Measurements from ENCODE around the gene CCL2.
"Not testable (repeated sequence)": the region's sequence is repeated elsewhere in the genome, so short reads cannot be mapped to it uniquely, and the experiment has no call there.

Gene CCL2
- 0 to 0.31 reads per million in 2 donors for total RNA-seq

GRCh38 chr17:34254651-34255380 lies at the start of gene CCL2:
CCL2 (plus strand) TSS chr17:34255285; CDS start chr17:34255350, 65 bp downstream.
- no peak for DNase-seq

- no peak for DNase-seq
Observed at GRCh38 chr17:34205401-34205800, 49.7 kb upstream of the CCL2 start.

GRCh38 chr17:34206569-34206968 lies 48.5 kb upstream of the CCL2 start:
- no peak for DNase-seq

DNA sequence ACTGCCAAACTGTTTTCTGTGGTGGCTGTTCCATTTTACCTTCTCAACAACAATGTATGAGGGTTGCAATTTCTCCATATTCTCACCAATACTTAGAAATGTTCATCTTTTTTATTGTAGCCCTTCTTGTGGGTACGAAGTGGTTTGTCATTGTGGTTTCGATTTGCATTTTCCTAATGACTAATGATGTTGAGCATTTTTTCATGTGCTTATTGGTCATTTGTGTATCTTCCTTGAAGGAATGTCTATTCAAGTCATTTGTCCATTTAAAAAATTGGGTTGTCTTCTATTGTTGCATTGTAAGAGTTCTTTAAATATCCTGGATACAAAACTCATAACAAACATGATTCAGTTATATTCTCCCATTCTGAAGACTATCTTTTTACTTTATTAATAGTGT lies 47.5 kb upstream of the CCL2 start:
- no peak for DNase-seq

DNA sequence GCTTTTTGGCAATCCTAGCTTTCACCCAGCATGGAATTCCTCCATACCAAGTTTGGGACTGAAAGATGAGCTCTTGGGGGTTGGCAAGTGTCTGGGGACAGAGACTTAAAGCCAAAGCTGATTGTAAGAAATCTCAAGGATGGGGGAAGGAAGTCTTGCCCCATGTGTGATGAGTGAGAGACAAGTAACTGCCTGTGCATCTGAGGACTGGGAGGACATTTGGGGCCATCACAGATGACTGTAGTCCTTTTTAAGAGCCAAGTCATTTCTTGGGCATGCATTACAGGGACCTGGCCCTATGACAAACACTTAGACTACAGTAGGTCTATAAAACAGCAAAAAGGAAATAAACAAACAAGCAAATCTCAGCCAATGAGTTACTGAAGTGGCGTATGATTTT lies 36.3 kb upstream of the CCL2 start:
- no peak for DNase-seq

GRCh38 chr17:34219405-34219804 lies 35.7 kb upstream of the CCL2 start:
- DNase-seq, result no peak

DNA sequence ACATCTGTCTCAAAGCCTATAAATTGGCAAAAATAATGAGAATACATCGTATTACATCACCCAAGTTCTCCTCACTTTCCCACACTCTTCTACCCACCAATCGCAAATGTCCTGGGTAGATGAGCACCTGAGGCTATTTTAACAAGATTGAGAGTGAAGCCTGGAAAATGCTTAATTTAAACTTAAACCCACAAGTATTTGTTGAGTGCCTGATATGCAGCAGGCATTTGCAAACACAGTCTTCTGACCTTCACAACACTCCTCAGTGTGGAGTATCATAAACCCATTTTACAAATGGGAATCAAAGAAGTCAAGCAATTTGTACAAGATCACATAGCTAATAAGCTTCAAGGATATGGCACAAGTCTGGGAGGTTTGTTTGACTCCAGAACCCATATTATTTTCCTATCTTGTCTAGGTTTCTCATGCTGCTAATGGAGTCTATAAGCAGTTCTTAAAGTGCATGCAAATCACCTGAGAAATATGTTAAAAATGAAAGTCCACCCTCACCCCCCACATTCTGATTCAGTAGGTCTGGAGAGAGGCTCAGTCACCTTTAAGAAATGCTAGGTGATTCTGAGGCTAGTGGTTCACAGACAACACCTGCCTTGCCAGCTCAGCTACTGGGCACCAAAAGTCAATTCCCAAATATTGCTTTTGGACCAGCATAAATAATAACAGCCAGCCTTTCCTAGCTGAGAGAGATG lies 34.9 kb upstream of the CCL2 start:
- DNase-seq, result no peak

- no peak for DNase-seq
Observed at GRCh38 chr17:34220752-34221395, 34.2 kb upstream of the CCL2 start.

DNA sequence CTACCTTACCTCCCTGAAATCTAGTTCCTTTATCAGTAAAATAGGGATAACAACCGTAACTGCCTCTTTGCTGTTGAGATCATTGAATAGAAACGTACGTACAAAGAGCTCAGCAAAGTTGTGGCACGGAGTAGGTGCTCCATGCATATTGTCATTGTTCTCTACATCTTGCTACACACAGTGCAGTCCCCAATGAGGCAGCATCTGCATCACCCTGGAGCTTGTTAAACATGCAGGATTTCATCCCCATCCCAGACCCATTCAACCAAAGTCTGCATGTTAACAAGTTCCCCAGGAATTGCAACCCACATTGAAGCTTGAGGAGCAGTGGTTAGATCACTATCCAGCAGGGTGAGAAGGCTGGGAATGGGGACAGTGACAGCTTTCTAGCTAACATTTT lies 33.7 kb upstream of the CCL2 start:
- DNase-seq, result no peak

DNA sequence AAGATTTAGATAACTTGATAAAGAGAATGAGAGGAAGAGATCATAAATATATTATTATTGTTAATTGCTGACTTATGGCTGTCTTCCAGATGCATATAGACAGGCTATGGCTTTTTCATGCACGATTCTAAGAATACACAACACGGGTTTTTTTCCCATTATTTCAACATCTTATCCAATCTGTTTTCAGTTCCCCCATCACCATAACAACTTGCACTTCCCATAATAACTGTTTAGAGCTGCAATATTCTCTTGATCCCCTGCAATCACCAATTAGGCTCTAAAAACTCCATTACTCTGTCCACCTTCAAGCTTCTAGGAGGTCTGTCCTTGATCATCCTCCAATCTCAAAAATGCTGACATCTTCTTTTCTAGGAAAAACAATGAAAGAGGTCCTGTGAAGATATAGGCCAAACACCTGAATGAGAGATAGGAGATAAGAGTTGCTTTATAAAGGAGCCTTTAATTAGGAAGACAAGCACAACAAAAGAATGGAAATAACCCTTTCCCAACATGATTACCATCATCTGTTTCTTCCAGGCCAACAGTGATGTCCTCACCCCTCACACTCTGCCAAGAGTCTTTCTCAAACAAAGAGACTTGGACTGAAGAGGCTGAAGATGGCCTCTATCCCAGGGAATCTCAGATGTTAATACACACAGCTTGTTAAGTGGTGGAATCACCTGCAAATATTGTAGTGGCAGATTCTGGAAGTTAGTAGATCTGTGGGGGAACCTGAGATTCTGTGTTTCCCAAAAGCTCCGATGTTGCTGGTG lies 32.2 kb upstream of the CCL2 start:
- DNase-seq, result no peak

DNA sequence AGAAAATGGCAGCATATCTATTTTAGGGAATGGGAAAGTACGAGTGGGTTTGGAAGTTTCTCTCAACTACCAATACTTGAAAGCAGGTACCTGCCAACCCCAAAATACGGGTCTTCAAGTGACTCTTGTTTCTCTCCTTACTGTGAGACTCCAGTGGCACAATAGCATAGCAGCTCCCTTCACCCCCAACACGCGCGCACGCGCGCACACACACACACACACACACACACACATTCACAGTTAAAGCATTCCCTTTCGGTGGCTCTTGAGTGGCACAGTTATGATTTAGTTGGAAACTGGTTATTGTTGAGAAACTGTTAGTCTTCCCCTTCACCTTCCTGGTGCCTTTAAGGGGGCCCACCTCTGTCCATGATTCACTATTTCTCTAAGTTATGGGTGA lies 30.0 kb upstream of the CCL2 start:
- no peak for DNase-seq

DNA sequence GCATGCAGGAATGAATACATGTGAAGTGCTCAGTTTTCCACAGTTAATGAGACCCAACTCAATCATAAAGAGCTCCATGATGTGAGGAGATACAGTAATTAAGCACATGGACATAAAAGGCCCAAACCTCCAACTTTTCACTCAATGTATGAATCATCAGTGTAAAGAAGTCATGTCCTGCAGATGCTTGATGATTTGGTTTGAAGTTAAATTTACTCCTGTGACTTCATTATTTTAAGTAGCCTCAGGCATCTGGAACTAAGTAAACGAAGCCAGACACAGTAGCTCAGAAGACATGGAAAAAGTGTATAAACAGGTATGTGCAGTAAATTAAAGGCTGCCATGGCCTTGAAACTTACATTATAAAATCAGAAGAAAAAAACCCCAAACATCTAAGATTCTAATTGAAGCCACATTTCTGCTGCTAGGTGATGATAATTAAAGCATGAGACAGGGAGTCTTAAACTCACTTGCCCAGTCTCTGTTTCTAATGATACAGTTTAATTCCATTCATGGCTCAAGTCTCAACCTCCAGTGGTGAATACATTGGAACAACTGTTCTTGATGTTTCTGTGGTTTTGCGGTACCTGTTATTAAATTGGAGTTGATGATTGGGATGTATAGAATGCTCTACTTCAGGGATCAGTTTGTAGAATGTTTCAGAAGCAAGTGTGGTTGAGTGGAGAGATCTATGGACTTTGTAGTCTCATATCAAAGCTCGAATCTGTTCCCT lies 28.9 kb upstream of the CCL2 start:
- DNase-seq, result no peak

GRCh38 chr17:34226744-34227034 lies 28.4 kb upstream of the CCL2 start:
- no peak for DNase-seq

DNA sequence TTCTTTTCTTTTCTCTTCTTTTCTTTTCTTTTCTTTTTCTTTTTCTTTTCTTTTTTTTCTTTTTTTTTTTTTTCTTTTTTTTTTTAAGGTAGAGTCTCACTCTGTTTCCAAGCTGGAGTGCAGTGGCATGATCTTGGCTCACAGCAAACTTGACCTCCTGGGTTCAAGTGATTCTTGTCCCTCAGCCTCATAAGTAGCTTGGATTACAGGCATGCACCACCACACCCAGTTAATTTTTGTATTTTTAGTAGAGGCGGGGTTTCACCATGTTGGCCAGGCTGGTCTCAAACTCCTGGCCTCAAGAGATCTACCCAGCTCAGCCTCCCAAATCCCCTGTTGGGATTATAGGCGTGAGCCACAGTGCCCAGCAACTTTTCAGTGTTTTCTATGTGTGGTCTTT lies 27.8 kb upstream of the CCL2 start:
- DNase-seq, result not testable (repeated sequence)

DNA sequence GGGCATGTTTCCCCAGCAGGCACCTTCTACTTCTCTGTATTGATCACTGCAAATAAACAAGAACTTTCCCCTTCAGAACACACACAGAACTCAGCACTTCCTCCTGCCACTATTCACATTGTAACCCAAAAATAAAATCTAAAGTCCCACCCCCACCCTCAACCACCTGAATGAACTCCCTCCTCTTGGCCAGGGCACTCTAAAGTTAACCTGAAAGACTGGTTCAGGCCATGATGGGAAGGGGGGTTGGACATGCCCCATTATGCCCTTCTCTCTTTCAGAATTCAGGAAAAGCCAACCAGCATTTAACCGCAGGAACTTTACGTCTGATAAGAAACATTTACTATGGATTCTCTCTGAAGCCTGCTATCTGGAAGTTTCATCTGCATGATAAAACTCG lies 27.4 kb upstream of the CCL2 start:
- DNase-seq, result no peak

DNA sequence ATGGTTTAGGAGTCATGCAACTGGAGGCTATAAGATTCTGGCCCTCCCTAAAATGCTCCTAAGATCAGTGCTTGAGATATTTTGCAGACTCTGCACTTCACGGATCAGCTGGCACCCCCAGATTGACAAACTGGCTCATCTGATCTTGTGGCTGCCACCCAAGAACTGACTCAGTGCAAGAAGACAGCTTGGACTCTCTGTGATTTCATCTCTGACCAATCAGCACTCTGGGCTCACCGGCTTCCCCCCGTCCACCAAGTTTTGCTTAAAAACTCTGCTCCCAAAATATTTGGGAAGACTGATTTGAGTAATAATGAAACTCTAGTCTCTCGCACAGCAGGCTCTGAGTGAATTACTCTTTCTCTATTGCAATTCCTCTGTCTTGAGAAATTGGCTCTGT lies 26.3 kb upstream of the CCL2 start:
- no peak for DNase-seq

- no peak for DNase-seq
Observed at GRCh38 chr17:34230342-34230741, 24.7 kb upstream of the CCL2 start.

DNA sequence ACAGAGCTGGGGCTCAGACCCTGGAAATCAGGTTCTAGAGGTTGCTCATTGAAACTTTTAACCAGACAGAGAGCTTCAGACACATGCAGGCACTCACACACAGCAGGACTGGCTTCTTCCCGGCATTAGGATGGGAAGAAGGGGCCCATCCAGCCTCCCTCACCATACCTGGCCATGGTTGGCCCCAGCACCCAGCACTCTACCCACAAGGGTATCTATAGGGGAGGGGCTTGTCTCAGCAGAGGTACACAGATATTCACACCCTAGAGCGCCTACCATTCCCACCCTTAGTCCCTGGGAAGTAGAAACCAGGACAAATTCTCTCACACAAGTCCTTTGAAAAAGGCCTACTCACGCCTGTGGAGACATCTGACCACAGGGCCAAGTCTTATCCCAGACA lies 20.5 kb upstream of the CCL2 start:
- DNase-seq, result no peak

DNA sequence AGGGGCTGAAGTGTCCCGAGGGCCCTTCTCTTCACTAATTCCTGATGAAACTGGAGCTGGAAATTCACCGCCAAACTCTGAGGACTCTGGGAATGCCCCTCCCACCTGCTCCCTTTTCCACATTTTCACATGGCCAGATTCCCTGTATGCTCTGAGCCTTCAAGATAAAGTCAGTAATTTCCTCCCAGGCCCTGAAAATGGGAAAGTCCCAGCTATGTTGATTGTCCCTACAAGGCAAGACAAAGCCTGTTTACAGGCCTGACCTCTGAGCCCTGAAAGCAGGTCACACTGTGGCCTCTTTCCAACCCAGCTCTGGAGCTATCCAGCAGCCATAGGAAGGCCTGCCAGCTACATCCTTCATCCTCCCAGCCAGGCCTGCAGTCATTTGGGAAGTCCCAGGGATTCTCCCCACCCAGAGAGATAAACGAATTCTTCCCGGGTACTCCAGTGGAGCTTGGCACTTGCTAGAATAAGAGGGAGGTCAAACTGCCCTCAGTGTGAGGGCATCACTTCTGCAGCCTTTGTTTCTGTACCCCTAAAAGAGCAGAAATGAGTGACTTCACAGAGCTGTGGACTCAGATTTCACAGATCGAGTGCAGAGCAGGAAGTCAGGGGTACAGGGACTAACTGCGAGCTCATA lies 19.6 kb upstream of the CCL2 start:
- no peak for DNase-seq

- no peak for DNase-seq
Observed at GRCh38 chr17:34236281-34236892, 18.7 kb upstream of the CCL2 start.

GRCh38 chr17:34237458-34237857 lies 17.6 kb upstream of the CCL2 start:
- no peak for DNase-seq

DNA sequence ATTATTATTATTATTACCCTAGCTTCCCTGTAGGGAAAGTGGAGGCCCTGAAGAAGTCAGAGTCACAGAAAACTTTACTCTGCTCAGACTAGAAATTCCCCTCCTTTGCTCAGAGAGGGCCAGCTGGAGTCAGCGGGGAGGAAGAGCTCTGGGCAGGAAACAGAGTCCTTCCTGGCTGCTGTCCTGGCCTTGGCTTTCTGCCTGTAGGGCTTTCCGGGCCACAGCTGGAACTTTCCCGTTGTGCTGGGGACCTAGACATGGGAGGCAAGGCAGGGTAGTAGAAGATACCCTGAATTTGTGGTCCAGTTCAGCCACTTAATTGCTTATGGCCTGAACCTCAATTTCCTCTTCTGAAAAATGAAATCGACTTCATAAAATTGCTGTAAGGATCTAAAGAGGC lies 14.0 kb upstream of the CCL2 start:
- no peak for DNase-seq

All from T-helper 2 cell (primary cell).